IPS DF 6.9 (cell line): ENCODE results near the gene PPP2R3B.
"Not testable (repeated sequence)": the region's sequence is repeated elsewhere in the genome, so short reads cannot be mapped to it uniquely, and the experiment has no call there.

ENCODE experiments used
- DNase-seq: peaks from one replicate; pipeline ENCODE4 v3.0.0-alpha.2; 2013; ENCODE audit warnings: low read depth, low spot score
- H3K27ac ChIP-seq: one replicate; pipeline ENCODE4 v1.5.1; 2013; ENCODE audit warnings: low read length, control low read depth
- H3K27me3 ChIP-seq: 2 replicates; pipeline ENCODE4 v1.6.1; 2013; ENCODE audit warnings: mild to moderate bottlenecking, low read length; ENCODE audit not compliant: control insufficient read depth, insufficient read depth
- H3K36me3 ChIP-seq: 2 replicates; pipeline ENCODE4 v1.6.1; 2013; ENCODE audit warnings: low read length; ENCODE audit not compliant: control insufficient read depth, insufficient read depth
- H3K4me1 ChIP-seq: 2 replicates; pipeline ENCODE4 v1.6.1; 2013; ENCODE audit warnings: low read length; ENCODE audit not compliant: control insufficient read depth, insufficient read depth
- H3K4me3 ChIP-seq: 2 replicates; pipeline ENCODE4 v1.5.1; 2013; ENCODE audit warnings: mild to moderate bottlenecking, low read length
- H3K9me3 ChIP-seq: 2 replicates; pipeline ENCODE4 v1.6.1; 2013; ENCODE audit warnings: low read length, inconsistent platforms; ENCODE audit not compliant: control insufficient read depth, insufficient read depth
- WGBS: extraction: QIAGEN DNeasy Blood & Tissue Kit; methylation state at CpG from one replicate; pipeline ENCODE4 v1.1.7; 2013; ENCODE audit warnings: mixed read lengths, missing lambda C conversion rate; ENCODE audit not compliant: insufficient read length, insufficient coverage; 5-methylcytosine and 5-hydroxymethylcytosine counted together

The PPP2R3B gene

GRCh38 chrX:386768-387575, at the start of gene PPP2R3B:
Gene PPP2R3B, minus strand, starts transcription at chrX:386907. Its CDS starts 216 bp downstream, at chrX:386691.
- no peak within 1 kb of the TSS for H3K27ac ChIP-seq
- WGBS: no CpG with 5 or more reads among the region's 102 CpGs
- peak; percentile 96 for DNase-seq

GRCh38 chrX:435536-436122, 48.9 kb upstream of the PPP2R3B start:
- no CpG with 5 or more reads among the region's 29 CpGs for WGBS
- DNase-seq: no peak
- Histone ChIP-seq H3K27ac (no peak overlapping the region), H3K4me1 (no peaks in the 10 kb centered on the region), H3K36me3 (no peaks in the 10 kb centered on the region), H3K27me3 (0 out of 2 replicates have a peak, but pooled peaks cover 1% of the 10 kb centered on the region), H3K9me3 (no peaks in the 10 kb centered on the region), H3K4me3 (no peak overlapping the region)

More at GRCh38 chrX:386768-387575, at the start of gene PPP2R3B:
- Histone ChIP-seq H3K27me3 (no peaks in the 10 kb centered on the region), H3K36me3 (no peaks in the 10 kb centered on the region), H3K4me1 (no peaks in the 10 kb centered on the region), H3K4me3 (peak within 1 kb of the TSS; percentile 90), H3K9me3 (no peaks in the 10 kb centered on the region)

GRCh38 chrX:434946-435345, 48.2 kb upstream of the PPP2R3B start:
- no peaks in the 10 kb centered on the region for H3K36me3 ChIP-seq
- H3K4me3 ChIP-seq: no peak overlapping the region
- H3K9me3 ChIP-seq: no peaks in the 10 kb centered on the region
- H3K27ac ChIP-seq: no peak overlapping the region
- no peaks in the 10 kb centered on the region for H3K4me1 ChIP-seq
- 0 out of 2 replicates have a peak, but pooled peaks cover 1% of the 10 kb centered on the region for H3K27me3 ChIP-seq
- 100% methylated on average over 3 of the region's 17 CpGs for WGBS
- no peak for DNase-seq

- H3K27ac ChIP-seq: no peak overlapping the region
- H3K4me1 ChIP-seq: no peaks in the 10 kb centered on the region
- no peaks in the 10 kb centered on the region for H3K36me3 ChIP-seq
- H3K4me3 ChIP-seq: no peak overlapping the region
- H3K27me3 ChIP-seq: 0 out of 2 replicates have a peak, but pooled peaks cover 1% of the 10 kb centered on the region
- WGBS: 100% methylated on average over 1 of the region's 26 CpGs
- no peak for DNase-seq
- no peaks in the 10 kb centered on the region for H3K9me3 ChIP-seq
Measured at GRCh38 chrX:433771-434170, 47.1 kb upstream of the PPP2R3B start.

- H3K27ac ChIP-seq, DNase-seq, H3K9me3 ChIP-seq, H3K36me3 ChIP-seq, H3K4me3 ChIP-seq, H3K27me3 ChIP-seq, H3K4me1 ChIP-seq: not testable (repeated sequence)
- no CpG with 5 or more reads among the region's 12 CpGs for WGBS
Measured at GRCh38 chrX:432666-433065, 46.0 kb upstream of the PPP2R3B start.

- Histone ChIP-seq H3K4me3 (no peak overlapping the region), H3K27me3 (0 out of 2 replicates have a peak, but pooled peaks cover 1% of the 10 kb centered on the region), H3K4me1 (no peaks in the 10 kb centered on the region), H3K9me3 (no peaks in the 10 kb centered on the region), H3K36me3 (no peaks in the 10 kb centered on the region), H3K27ac (no peak overlapping the region)
- no peak for DNase-seq
- 100% methylated on average over 1 of the region's 2 CpGs for WGBS
Measured at GRCh38 chrX:431492-432111, 44.9 kb upstream of the PPP2R3B start.

- no peaks in the 10 kb centered on the region for H3K36me3 ChIP-seq
- no peak overlapping the region for H3K27ac ChIP-seq
- H3K9me3 ChIP-seq: no peaks in the 10 kb centered on the region
- no peak for DNase-seq
- H3K4me3 ChIP-seq: no peak overlapping the region
- H3K4me1 ChIP-seq: no peaks in the 10 kb centered on the region
- no CpG with 5 or more reads among the region's 21 CpGs for WGBS
- 0 out of 2 replicates have a peak, but pooled peaks cover 1% of the 10 kb centered on the region for H3K27me3 ChIP-seq
Measured at GRCh38 chrX:431056-431455, 44.3 kb upstream of the PPP2R3B start.

- Histone ChIP-seq H3K36me3 (no peaks in the 10 kb centered on the region), H3K4me1 (no peaks in the 10 kb centered on the region; the same call in 1 of the 2 replicates), H3K4me3 (no peak overlapping the region), H3K27ac (no peak overlapping the region), H3K27me3 (0 out of 2 replicates have a peak, but pooled peaks cover 1% of the 10 kb centered on the region), H3K9me3 (no peaks in the 10 kb centered on the region)
- WGBS: no CpG with 5 or more reads among the region's 24 CpGs
- DNase-seq: no peak
Measured at GRCh38 chrX:429266-429825, 42.6 kb upstream of the PPP2R3B start.

GRCh38 chrX:427812-428725, 41.4 kb upstream of the PPP2R3B start:
- Histone ChIP-seq H3K27me3 (no peaks in the 10 kb centered on the region), H3K27ac (no peak overlapping the region), H3K4me1 (no peaks in the 10 kb centered on the region; the same call in 1 of the 2 replicates), H3K9me3 (no peaks in the 10 kb centered on the region), H3K4me3 (peak overlapping the region; percentile 6; the same call in 1 of the 2 replicates), H3K36me3 (no peaks in the 10 kb centered on the region)
- DNase-seq: no peak
- no CpG with 5 or more reads among the region's 56 CpGs for WGBS
